Measurements from ENCODE around the gene INPP5K. TPM values are rescaled to one million over a fixed set of nuclear protein-coding genes. Genes with fewer than 3 reads are reported as not detected.
"Not testable (repeated sequence)": the region's sequence is repeated elsewhere in the genome, so short reads cannot be mapped to it uniquely, and the experiment has no call there.

INPP5K gene
- polyA plus RNA-seq, 1 donor from 2014 or later: 35.8 TPM

- no peak overlapping the region for H3K9ac ChIP-seq (ENCODE audit: low read length)
- no peaks in the 10 kb centered on the region for H3K27me3 ChIP-seq (ENCODE audit: insufficient read depth, low read depth, low read length)
- no peaks in the 10 kb centered on the region for H3K9me2 ChIP-seq (ENCODE audit: insufficient read depth, low read length)
- H3K4me3 ChIP-seq (ENCODE audit: low read length): no peak overlapping the region
- no peaks in the 10 kb centered on the region for H3K9me3 ChIP-seq (ENCODE audit: low read length)
- H2AFZ ChIP-seq (ENCODE audit: low read depth, low read length): no peak overlapping the region
- H3K4me2 ChIP-seq (ENCODE audit: low read length): no peak overlapping the region
- H3K27ac ChIP-seq (ENCODE audit: low read length): no peak overlapping the region
- H3F3A ChIP-seq (ENCODE audit: insufficient read depth, low read length, poor library complexity, severe bottlenecking): no peaks in the 10 kb centered on the region
- no peaks in the 10 kb centered on the region for H3K36me3 ChIP-seq (ENCODE audit: insufficient read depth, low read length)
- TF ChIP-seq MXI1 (conservative IDR thresholded peaks at IDR 0.05; ENCODE audit: poor library complexity, severe bottlenecking) (no peak), REST (IDR thresholded peaks at IDR 0.05; ENCODE audit: borderline replicate concordance) (no peak), SMC3 (conservative IDR thresholded peaks at IDR 0.05; ENCODE audit: poor library complexity) (no peak), EP300 (conservative IDR thresholded peaks at IDR 0.05; ENCODE audit: poor library complexity, severe bottlenecking) (no peak), EZH2 (IDR thresholded peaks at IDR 0.05; ENCODE audit: borderline replicate concordance, insufficient read depth, low read length, poor library complexity, severe bottlenecking) (no peak), POLR2AphosphoS5 (IDR thresholded peaks at IDR 0.05) (no peak), TAF1 (IDR thresholded peaks at IDR 0.05; ENCODE audit: low read depth) (no peak), RAD21 (conservative IDR thresholded peaks at IDR 0.05) (no peak), CTCF (IDR thresholded peaks at IDR 0.05; ENCODE audit: poor library complexity, severe bottlenecking) (no peak)
- H3K79me2 ChIP-seq (replicated peaks; ENCODE audit: insufficient read depth, low read length): peaks cover 25% of the 10 kb centered on the region
- peaks cover 8% of the 10 kb centered on the region for H4K20me1 ChIP-seq (ENCODE audit: insufficient read depth)
Measured at GRCh38 chr17:1563786-1564613, 47.6 kb upstream of the INPP5K start.

GRCh38 chr17:1563471-1563785 is 47.0 kb upstream of the INPP5K start:
- not testable (repeated sequence) for H3K36me3 ChIP-seq (ENCODE audit: insufficient read depth, low read length); H3K27me3 ChIP-seq (ENCODE audit: insufficient read depth, low read depth, low read length); H3K9me2 ChIP-seq (ENCODE audit: insufficient read depth, low read length); H3F3A ChIP-seq (ENCODE audit: insufficient read depth, low read length, poor library complexity, severe bottlenecking); H3K9ac ChIP-seq (ENCODE audit: low read length); H4K20me1 ChIP-seq (ENCODE audit: insufficient read depth); H3K9me3 ChIP-seq (ENCODE audit: low read length); H2AFZ ChIP-seq (ENCODE audit: low read depth, low read length); H3K4me2 ChIP-seq (ENCODE audit: low read length); H3K27ac ChIP-seq (ENCODE audit: low read length)
- Histone ChIP-seq H3K4me3 (ENCODE audit: low read length) (peak overlapping the region; percentile 65), H3K79me2 (replicated peaks; ENCODE audit: insufficient read depth, low read length) (peaks cover 29% of the 10 kb centered on the region)

Data from neural cell (in vitro differentiated cells).